Neural progenitor cell (in vitro differentiated cells): ENCODE results near the gene DENND2D.

Experiments
- EZH2 ChIP-seq: fragments of 200-600 bp; sonication (generic); IDR thresholded peaks from 2 replicates; pipeline ENCODE4 v1.6.1; 2017; ENCODE audit warnings: antibody characterized with exemption, mild to moderate bottlenecking, moderate library complexity
- TF ChIP-seq, protein P1 (sequence below): fragments of 200-600 bp; sonication (generic); IDR thresholded peaks from 2 replicates; pipeline ENCODE4 v1.5.1; 2017; ENCODE audit warnings: antibody characterized with exemption, mild to moderate bottlenecking

DNA sequence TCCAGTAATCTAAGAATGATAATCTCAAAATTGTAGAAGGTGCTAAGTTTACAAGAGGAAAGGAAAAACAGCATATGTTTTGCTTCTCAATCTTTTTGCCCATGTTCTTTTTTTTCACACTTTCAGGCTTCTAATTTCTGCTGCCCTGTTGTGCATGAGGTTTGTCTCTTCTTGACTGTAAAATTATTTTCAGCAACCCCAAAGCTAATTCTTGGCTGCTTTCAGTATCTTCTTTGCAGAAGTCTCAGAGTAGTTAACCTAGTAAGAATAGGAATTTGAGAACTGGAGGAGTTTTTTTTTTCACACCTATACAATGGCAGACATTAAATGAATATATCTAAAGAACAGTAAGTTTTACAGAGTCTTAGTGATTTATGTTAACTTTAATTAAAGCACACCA lies 26.4 kb downstream of the DENND2D start:
- TF ChIP-seq, protein P1, sequence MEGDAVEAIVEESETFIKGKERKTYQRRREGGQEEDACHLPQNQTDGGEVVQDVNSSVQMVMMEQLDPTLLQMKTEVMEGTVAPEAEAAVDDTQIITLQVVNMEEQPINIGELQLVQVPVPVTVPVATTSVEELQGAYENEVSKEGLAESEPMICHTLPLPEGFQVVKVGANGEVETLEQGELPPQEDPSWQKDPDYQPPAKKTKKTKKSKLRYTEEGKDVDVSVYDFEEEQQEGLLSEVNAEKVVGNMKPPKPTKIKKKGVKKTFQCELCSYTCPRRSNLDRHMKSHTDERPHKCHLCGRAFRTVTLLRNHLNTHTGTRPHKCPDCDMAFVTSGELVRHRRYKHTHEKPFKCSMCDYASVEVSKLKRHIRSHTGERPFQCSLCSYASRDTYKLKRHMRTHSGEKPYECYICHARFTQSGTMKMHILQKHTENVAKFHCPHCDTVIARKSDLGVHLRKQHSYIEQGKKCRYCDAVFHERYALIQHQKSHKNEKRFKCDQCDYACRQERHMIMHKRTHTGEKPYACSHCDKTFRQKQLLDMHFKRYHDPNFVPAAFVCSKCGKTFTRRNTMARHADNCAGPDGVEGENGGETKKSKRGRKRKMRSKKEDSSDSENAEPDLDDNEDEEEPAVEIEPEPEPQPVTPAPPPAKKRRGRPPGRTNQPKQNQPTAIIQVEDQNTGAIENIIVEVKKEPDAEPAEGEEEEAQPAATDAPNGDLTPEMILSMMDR = no peak
- TF ChIP-seq EZH2 = no peak
